DOHH2 (cell line): ENCODE results near the gene AUNIP.

Source experiments
- H3F3A ChIP-seq: fragments of 200-600 bp; sonication (generic), shearing (Covaris generic); 2 replicates; pipeline ENCODE4 v1.6.0; 2016; ENCODE audit warnings: antibody characterized with exemption, mild to moderate bottlenecking; ENCODE audit not compliant: control insufficient read depth, insufficient read depth
- H3K27ac ChIP-seq: fragments of 200-600 bp; sonication (generic); 2 replicates; pipeline ENCODE4 v1.5.1; 2014; ENCODE audit warnings: low read depth, mild to moderate bottlenecking, low read length, moderate library complexity
- H3K27me3 ChIP-seq: fragments of 200-600 bp; sonication (generic); 2 replicates; pipeline ENCODE4 v1.6.1; 2014; ENCODE audit warnings: mild to moderate bottlenecking, low read length, mixed read lengths; ENCODE audit not compliant: control insufficient read depth
- H3K36me3 ChIP-seq: fragments of 200-600 bp; sonication (generic); 2 replicates; pipeline ENCODE4 v1.6.1; 2014; ENCODE audit warnings: mild to moderate bottlenecking, low read length, moderate library complexity, mixed read lengths; ENCODE audit not compliant: control insufficient read depth
- H3K4me1 ChIP-seq: fragments of 200-600 bp; sonication (generic); 2 replicates; pipeline ENCODE4 v1.6.1; 2014; ENCODE audit warnings: mild to moderate bottlenecking, low read length, mixed read lengths; ENCODE audit not compliant: control insufficient read depth
- H3K4me2 ChIP-seq: fragments of 200-600 bp; sonication (generic); 2 replicates; pipeline ENCODE4 v1.6.0; 2014; ENCODE audit warnings: mild to moderate bottlenecking, low read length, moderate library complexity
- H3K4me3 ChIP-seq: fragments of 200-600 bp; sonication (generic); 2 replicates; pipeline ENCODE4 v1.5.1; 2014; ENCODE audit warnings: mild to moderate bottlenecking, low read length, mixed read lengths
- H3K79me2 ChIP-seq: fragments of 200-600 bp; sonication (generic); 2 replicates; pipeline ENCODE4 v1.6.1; 2014; ENCODE audit warnings: mild to moderate bottlenecking, low read length, mixed read lengths; ENCODE audit not compliant: control insufficient read depth
- H3K9me2 ChIP-seq: fragments of 200-600 bp; sonication (generic); replicated peaks from 2 replicates; pipeline ENCODE4 v1.6.1; 2014; ENCODE audit warnings: mild to moderate bottlenecking, low read length, mixed read lengths; ENCODE audit not compliant: control insufficient read depth
- H3K9me3 ChIP-seq: fragments of 200-600 bp; sonication (generic); 2 replicates; pipeline ENCODE4 v1.6.1; 2014; ENCODE audit warnings: antibody characterized with exemption, low read length, mixed read lengths; ENCODE audit not compliant: control insufficient read depth, insufficient read depth
- H4K20me1 ChIP-seq: fragments of 200-600 bp; sonication (generic); 2 replicates; pipeline ENCODE4 v1.6.0; 2014; ENCODE audit warnings: low read depth, mild to moderate bottlenecking, antibody characterized with exemption, low read length, moderate library complexity; ENCODE audit not compliant: control insufficient read depth, insufficient read depth
- CTCF ChIP-seq: fragments of 200-600 bp; sonication (generic); IDR thresholded peaks from one replicate; pipeline ENCODE4 v1.5.1; 2014; ENCODE audit warnings: antibody characterized with exemption, mild to moderate bottlenecking, low read depth, low read length; ENCODE audit not compliant: poor library complexity, severe bottlenecking
- EZH2phosphoT487 ChIP-seq: fragments of 200-600 bp; sonication (generic); IDR thresholded peaks from 2 replicates; pipeline ENCODE4 v1.6.1; 2017; ENCODE audit warnings: borderline replicate concordance, mild to moderate bottlenecking, antibody characterized with exemption, low read length, moderate library complexity, mixed read lengths

Gene AUNIP

GRCh38 chr1:25816112-25816718 lies 43.0 kb downstream of the AUNIP start:
- H3K79me2 ChIP-seq, result peaks cover 11% of the 10 kb centered on the region
- H3K9me3 ChIP-seq, result no peaks in the 10 kb centered on the region
- no peaks in the 10 kb centered on the region for H3K27me3 ChIP-seq
- H3F3A ChIP-seq, result no peaks in the 10 kb centered on the region; the same call in 1 of the 2 replicates
- no peak overlapping the region for H3K4me2 ChIP-seq
- no peak overlapping the region for H3K4me3 ChIP-seq
- TF ChIP-seq CTCF (no peak), EZH2phosphoT487 (no peak)
- no peaks in the 10 kb centered on the region; the same call in 1 of the 2 replicates for H3K36me3 ChIP-seq
- no peak overlapping the region for H3K27ac ChIP-seq
- peaks cover 19% of the 10 kb centered on the region for H3K4me1 ChIP-seq
- no peaks in the 10 kb centered on the region for H4K20me1 ChIP-seq
- no peaks in the 10 kb centered on the region for H3K9me2 ChIP-seq

- no peak overlapping the region for H3K4me2 ChIP-seq
- H3K36me3 ChIP-seq, result no peaks in the 10 kb centered on the region; the same call in 1 of the 2 replicates
- H4K20me1 ChIP-seq, result no peaks in the 10 kb centered on the region
- no peaks in the 10 kb centered on the region; the same call in 1 of the 2 replicates for H3F3A ChIP-seq
- H3K27ac ChIP-seq, result no peak overlapping the region
- peaks cover 3% of the 10 kb centered on the region for H3K79me2 ChIP-seq
- no peaks in the 10 kb centered on the region for H3K9me3 ChIP-seq
- peaks cover 21% of the 10 kb centered on the region for H3K4me1 ChIP-seq
- H3K4me3 ChIP-seq, result no peak overlapping the region
- no peaks in the 10 kb centered on the region for H3K27me3 ChIP-seq
- TF ChIP-seq EZH2phosphoT487 (no peak), CTCF (no peak)
- H3K9me2 ChIP-seq, result no peaks in the 10 kb centered on the region
Measured at GRCh38 chr1:25815208-25816111, 43.8 kb downstream of the AUNIP start.

GRCh38 chr1:25814549-25815087 lies 44.6 kb downstream of the AUNIP start:
- Histone ChIP-seq H3K79me2 (no peaks in the 10 kb centered on the region), H3K36me3 (no peaks in the 10 kb centered on the region)

More at GRCh38 chr1:25814549-25815087, 44.6 kb downstream of the AUNIP start:
- Histone ChIP-seq H3K27ac (no peak overlapping the region), H3K4me2 (no peak overlapping the region), H3K9me2 (no peaks in the 10 kb centered on the region), H4K20me1 (no peaks in the 10 kb centered on the region), H3F3A (no peaks in the 10 kb centered on the region), H3K9me3 (no peaks in the 10 kb centered on the region), H3K4me1 (peaks cover 30% of the 10 kb centered on the region), H3K27me3 (no peaks in the 10 kb centered on the region), H3K4me3 (no peak overlapping the region)
- TF ChIP-seq CTCF, result no peak
- no peak for TF ChIP-seq EZH2phosphoT487
